T follicular helper cell (primary cell): Measurements from ENCODE around the gene PYHIN1.

ENCODE experiments used
- DNase-seq: peaks from one replicate; pipeline ENCODE4 v3.0.0-alpha.2; 2020; ENCODE audit warnings: low read depth

The PYHIN1 gene

GRCh38 chr1:159014003-159014571, 82.7 kb downstream of the PYHIN1 start:
- DNase-seq: no peak

- DNase-seq: no peak
Measured at GRCh38 chr1:159014851-159015250, 83.5 kb downstream of the PYHIN1 start.

DNA sequence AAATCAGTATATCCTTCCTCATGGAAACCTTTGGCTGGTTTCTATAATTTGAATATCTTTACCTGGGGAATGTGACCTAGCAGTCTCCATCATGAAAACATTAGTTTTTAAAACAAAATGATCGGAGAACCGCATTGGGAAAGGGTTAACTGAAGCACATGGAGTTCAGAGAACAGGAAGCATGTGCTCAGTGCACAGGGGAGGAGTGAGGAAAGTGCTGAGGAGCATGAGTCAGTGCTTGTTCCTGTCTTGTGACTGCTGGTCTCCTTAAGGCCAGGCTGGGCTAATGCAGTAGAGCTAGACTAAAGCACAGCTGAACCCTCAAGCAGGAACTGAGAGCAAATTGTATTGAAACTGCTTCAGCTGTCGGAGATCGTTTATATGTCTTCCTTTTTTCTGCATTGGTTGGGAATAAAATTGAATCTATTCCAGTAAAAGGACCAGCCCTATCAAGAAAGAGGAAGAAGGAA, 84.1 kb downstream of the PYHIN1 start:
- DNase-seq: peak; percentile 62

DNA sequence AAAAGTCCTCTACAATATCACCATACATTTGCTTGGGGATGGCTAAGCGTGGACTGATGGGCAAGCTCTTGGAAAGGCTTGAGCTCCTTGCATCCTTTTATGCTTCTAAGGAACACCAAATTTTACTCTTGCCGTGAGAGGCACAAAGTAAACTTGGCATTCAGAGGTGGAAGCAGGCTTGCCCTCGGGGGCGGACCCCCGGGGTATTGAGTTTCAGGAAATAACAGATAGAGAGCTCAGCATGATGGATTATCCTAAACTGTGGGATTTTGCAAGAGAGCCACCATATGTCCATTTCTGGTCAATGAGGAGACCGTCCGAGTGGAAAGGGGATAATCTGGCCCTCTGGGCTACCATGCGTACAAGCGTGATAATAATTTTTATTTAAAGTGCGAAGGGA, 92.4 kb downstream of the PYHIN1 start:
- DNase-seq: no peak

- no peak for DNase-seq
Measured at GRCh38 chr1:159025043-159025442, 93.7 kb downstream of the PYHIN1 start.
